Astrocyte (in vitro differentiated cells and primary cell): Measurements from ENCODE around the gene TTC33. TPM values are rescaled to one million over a fixed set of nuclear protein-coding genes. Genes with fewer than 3 reads are reported as not detected.

Source experiments
- DNase-seq: peaks from one replicate; pipeline ENCODE4 v3.0.0-alpha.2; 2010; ENCODE audit warnings: low read depth
- FAIRE-seq: peaks from 2 replicates; lab custom pipeline; 2011; peaks lifted over from hg19 to GRCh38; lab: Jason Lieb, UNC
- H2AFZ ChIP-seq: 2 replicates; pipeline ENCODE4 v1.6.0; 2012; ENCODE audit warnings: low read depth, low read length, inconsistent platforms
- H3K27ac ChIP-seq: 2 replicates; pipeline ENCODE4 v1.5.1; 2011; ENCODE audit warnings: low read depth, low read length, inconsistent platforms
- H3K27me3 ChIP-seq: 2 replicates; pipeline ENCODE4 v1.6.0; 2011; ENCODE audit warnings: low read length, inconsistent platforms; ENCODE audit not compliant: insufficient read depth
- H3K36me3 ChIP-seq: 2 replicates; pipeline ENCODE4 v1.5.1; 2011; ENCODE audit warnings: low read length, inconsistent platforms; ENCODE audit not compliant: insufficient read depth
- H3K4me1 ChIP-seq: 2 replicates; pipeline ENCODE4 v1.5.1; 2011; ENCODE audit warnings: low read length, inconsistent platforms; ENCODE audit not compliant: insufficient read depth
- H3K4me2 ChIP-seq: 2 replicates; pipeline ENCODE4 v1.6.0; 2012; ENCODE audit warnings: low read length, inconsistent platforms
- H3K4me3 ChIP-seq: 2 replicates; pipeline ENCODE4 v1.5.1; 2011; ENCODE audit warnings: low read depth, mild to moderate bottlenecking, low read length, inconsistent platforms; ENCODE audit not compliant: insufficient read depth
- H3K79me2 ChIP-seq: 2 replicates; pipeline ENCODE4 v1.6.0; 2012; ENCODE audit warnings: mild to moderate bottlenecking, low read length, inconsistent platforms; ENCODE audit not compliant: insufficient read depth
- H3K9ac ChIP-seq: 2 replicates; pipeline ENCODE4 v1.6.0; 2012; ENCODE audit warnings: mild to moderate bottlenecking, low read length, inconsistent platforms
- H3K9me3 ChIP-seq: 2 replicates; pipeline ENCODE4 v1.5.1; 2012; ENCODE audit warnings: low read depth, mild to moderate bottlenecking, low read length, inconsistent platforms; ENCODE audit not compliant: insufficient read depth
- H4K20me1 ChIP-seq: 2 replicates; pipeline ENCODE4 v1.6.0; 2012; ENCODE audit warnings: low read length, inconsistent platforms; ENCODE audit not compliant: insufficient read depth
- H3K27ac Mint-ChIP-seq: one replicate; pipeline ENCODE4 v1.8.0; 2021; ENCODE audit warnings: mild to moderate bottlenecking, mixed read lengths; ENCODE audit not compliant: unreplicated experiment
- H3K27me3 Mint-ChIP-seq: one replicate; pipeline ENCODE4 v1.8.0; 2021; ENCODE audit warnings: low read depth, mixed read lengths; ENCODE audit not compliant: unreplicated experiment
- H3K36me3 Mint-ChIP-seq: one replicate; pipeline ENCODE4 v1.8.0; 2021; ENCODE audit warnings: low read depth, mixed read lengths; ENCODE audit not compliant: unreplicated experiment
- H3K4me1 Mint-ChIP-seq: one replicate; pipeline ENCODE4 v1.8.0; 2021; ENCODE audit warnings: low read depth, mixed read lengths; ENCODE audit not compliant: unreplicated experiment
- H3K4me3 Mint-ChIP-seq: one replicate; pipeline ENCODE4 v1.8.0; 2021; ENCODE audit warnings: mild to moderate bottlenecking, moderate library complexity, mixed read lengths; ENCODE audit not compliant: unreplicated experiment
- H3K9me3 Mint-ChIP-seq: one replicate; pipeline ENCODE4 v1.8.0; 2021; ENCODE audit warnings: mild to moderate bottlenecking, mixed read lengths; ENCODE audit not compliant: unreplicated experiment
- EZH2 ChIP-seq: IDR thresholded peaks from 2 replicates; pipeline ENCODE4 v1.6.1; 2012; ENCODE audit warnings: mild to moderate bottlenecking, low read length, inconsistent platforms; ENCODE audit not compliant: insufficient read depth
- total RNA-seq: library from RNA; stranded (reverse); gene quantifications from 2 replicates; pipeline ENCODE4 v1.2.1, GENCODE V29; 2021
- TF ChIP-seq, protein P1 (sequence below): IDR thresholded peaks from 2 replicates; pipeline ENCODE4 v1.5.1; 2011; ENCODE audit warnings: low read depth, mild to moderate bottlenecking, inconsistent platforms, low read length, moderate library complexity; ENCODE audit not compliant: insufficient read depth

Gene TTC33
- total RNA-seq, 1 donor from 2014 or later = 13.3 TPM

- H3K79me2 ChIP-seq = no peaks in the 10 kb centered on the region
- Mint-ChIP-seq H3K9me3 (no peaks in the 10 kb centered on the region), H3K36me3 (no peaks in the 10 kb centered on the region), H3K4me1 (peaks cover 10% of the 10 kb centered on the region), H3K27me3 (no peaks in the 10 kb centered on the region), H3K27ac (no peak overlapping the region), H3K4me3 (no peak overlapping the region)
- peaks cover 3% of the 10 kb centered on the region for H3K4me1 ChIP-seq
- no peaks in the 10 kb centered on the region for H3K9me3 ChIP-seq
- FAIRE-seq = no peak
- no peak overlapping the region for H3K27ac ChIP-seq
- H3K27me3 ChIP-seq = no peaks in the 10 kb centered on the region
- no peak for DNase-seq
- H2AFZ ChIP-seq = no peak overlapping the region
- TF ChIP-seq EZH2 = no peak
- TF ChIP-seq, protein P1, sequence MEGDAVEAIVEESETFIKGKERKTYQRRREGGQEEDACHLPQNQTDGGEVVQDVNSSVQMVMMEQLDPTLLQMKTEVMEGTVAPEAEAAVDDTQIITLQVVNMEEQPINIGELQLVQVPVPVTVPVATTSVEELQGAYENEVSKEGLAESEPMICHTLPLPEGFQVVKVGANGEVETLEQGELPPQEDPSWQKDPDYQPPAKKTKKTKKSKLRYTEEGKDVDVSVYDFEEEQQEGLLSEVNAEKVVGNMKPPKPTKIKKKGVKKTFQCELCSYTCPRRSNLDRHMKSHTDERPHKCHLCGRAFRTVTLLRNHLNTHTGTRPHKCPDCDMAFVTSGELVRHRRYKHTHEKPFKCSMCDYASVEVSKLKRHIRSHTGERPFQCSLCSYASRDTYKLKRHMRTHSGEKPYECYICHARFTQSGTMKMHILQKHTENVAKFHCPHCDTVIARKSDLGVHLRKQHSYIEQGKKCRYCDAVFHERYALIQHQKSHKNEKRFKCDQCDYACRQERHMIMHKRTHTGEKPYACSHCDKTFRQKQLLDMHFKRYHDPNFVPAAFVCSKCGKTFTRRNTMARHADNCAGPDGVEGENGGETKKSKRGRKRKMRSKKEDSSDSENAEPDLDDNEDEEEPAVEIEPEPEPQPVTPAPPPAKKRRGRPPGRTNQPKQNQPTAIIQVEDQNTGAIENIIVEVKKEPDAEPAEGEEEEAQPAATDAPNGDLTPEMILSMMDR = no peak
- no peaks in the 10 kb centered on the region for H4K20me1 ChIP-seq
- no peak overlapping the region for H3K4me2 ChIP-seq
- no peaks in the 10 kb centered on the region for H3K36me3 ChIP-seq
- H3K9ac ChIP-seq = no peak overlapping the region
- no peak overlapping the region for H3K4me3 ChIP-seq
These were observed 253.9 kb downstream of the TTC33 start for GRCh38 chr5:40501711-40502444.

GRCh38 chr5:40499518-40500273, 256.1 kb downstream of the TTC33 start:
- Histone ChIP-seq H3K4me3 (no peak overlapping the region), H3K79me2 (no peaks in the 10 kb centered on the region), H4K20me1 (no peaks in the 10 kb centered on the region), H3K27ac (no peak overlapping the region), H3K27me3 (no peaks in the 10 kb centered on the region), H2AFZ (no peak overlapping the region), H3K4me1 (peaks cover 3% of the 10 kb centered on the region), H3K9ac (no peak overlapping the region), H3K9me3 (no peaks in the 10 kb centered on the region), H3K4me2 (no peak overlapping the region), H3K36me3 (no peaks in the 10 kb centered on the region)
- Mint-ChIP-seq H3K4me3 (no peak overlapping the region), H3K27me3 (no peaks in the 10 kb centered on the region), H3K9me3 (no peaks in the 10 kb centered on the region), H3K36me3 (no peaks in the 10 kb centered on the region), H3K4me1 (peaks cover 10% of the 10 kb centered on the region), H3K27ac (no peak overlapping the region)
- DNase-seq (no peak), FAIRE-seq (no peak)
- no peak for TF ChIP-seq EZH2

DNA sequence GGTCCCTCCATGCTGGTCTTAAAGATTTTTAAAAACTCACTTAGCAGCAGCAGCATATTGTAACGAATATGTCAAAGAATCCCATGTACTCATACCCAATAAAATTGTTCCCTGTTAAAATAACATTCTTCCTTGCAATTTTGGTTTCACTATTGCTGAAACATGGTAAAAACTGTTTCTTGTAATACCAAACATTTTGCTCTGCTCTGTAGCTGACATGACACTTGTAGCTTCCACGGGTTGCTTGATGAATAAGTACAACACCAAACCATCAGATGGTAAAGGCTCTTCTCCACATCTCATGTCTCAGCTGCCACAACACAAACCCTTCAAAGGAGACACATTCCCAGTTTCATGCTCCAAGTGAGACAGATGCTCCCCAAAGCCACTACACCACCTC, 256.8 kb downstream of the TTC33 start:
- Mint-ChIP-seq H3K27ac (no peak overlapping the region), H3K27me3 (no peaks in the 10 kb centered on the region), H3K4me3 (no peak overlapping the region), H3K9me3 (peaks cover 2% of the 10 kb centered on the region), H3K4me1 (peaks cover 10% of the 10 kb centered on the region), H3K36me3 (no peaks in the 10 kb centered on the region)
- Histone ChIP-seq H2AFZ (no peak overlapping the region), H3K36me3 (no peaks in the 10 kb centered on the region), H3K27me3 (no peaks in the 10 kb centered on the region), H3K4me2 (no peak overlapping the region), H3K27ac (no peak overlapping the region), H3K4me3 (no peak overlapping the region), H3K9me3 (no peaks in the 10 kb centered on the region), H3K9ac (no peak overlapping the region), H3K79me2 (no peaks in the 10 kb centered on the region), H3K4me1 (peaks cover 3% of the 10 kb centered on the region), H4K20me1 (no peaks in the 10 kb centered on the region)
- FAIRE-seq (no peak), DNase-seq (no peak)
- TF ChIP-seq, protein P1 = no peak
- no peak for TF ChIP-seq EZH2
